Caco-2 (cell line): Measurements from ENCODE around the gene AXDND1. TPM values are rescaled to one million over a fixed set of nuclear protein-coding genes. Genes with fewer than 3 reads are reported as not detected.

Experiments
- BruUV-seq: library from RNA; stranded (reverse); fragments of 400-500 nt; replicated peaks from 2 replicates; lab custom pipeline; 2021; lab: Mats Ljungman, UMichigan
- CTCF ChIA-PET: fragments of 300-600 bp; sonication (Branson Sonifier 250); formaldehyde crosslinking; loops from one replicate; lab custom pipeline; 2022; ENCODE audit warnings: antibody characterized with exemption; lab: Charles Lee
- POLR2A ChIA-PET: fragments of 300-600 bp; sonication (Branson Sonifier 250); formaldehyde crosslinking; loops from one replicate; lab custom pipeline; 2022; ENCODE audit warnings: antibody characterized with exemption; lab: Charles Lee
- DNase-seq, 2 experiments: peaks; one replicate each; pipeline versions ENCODE4 v3.0.0 to v3.0.0-alpha.2; 2020 to 2022
- H3K27me3 ChIP-seq: replicated peaks from 2 replicates; pipeline ENCODE4 v1.6.0; 2011; ENCODE audit warnings: low read length; ENCODE audit not compliant: control insufficient read depth, insufficient read depth
- H3K36me3 ChIP-seq: 2 replicates; pipeline ENCODE4 v1.5.1; 2011; ENCODE audit warnings: low read length; ENCODE audit not compliant: control insufficient read depth, insufficient read depth
- H3K4me1 ChIP-seq: fragments of 250-450 bp; sonication (Bioruptor Pico); 2 replicates; pipeline ENCODE4 v1.5.1; 2020; ENCODE audit warnings: mild to moderate bottlenecking
- H3K4me3 ChIP-seq: 2 replicates; pipeline ENCODE4 v1.5.1; 2011; ENCODE audit warnings: low read depth, mild to moderate bottlenecking, control low read depth, low read length
- H3K9me3 ChIP-seq: fragments of 250-450 bp; sonication (Bioruptor Pico); 2 replicates; pipeline ENCODE4 v1.5.1; 2020; ENCODE audit warnings: mild to moderate bottlenecking, moderate library complexity
- H3K27ac Mint-ChIP-seq: one replicate; pipeline ENCODE4 v1.8.0; 2022; ENCODE audit warnings: mixed read lengths; ENCODE audit not compliant: unreplicated experiment
- H3K27me3 Mint-ChIP-seq: one replicate; pipeline ENCODE4 v1.8.0; 2022; ENCODE audit warnings: mixed read lengths; ENCODE audit not compliant: insufficient read depth, unreplicated experiment
- H3K36me3 Mint-ChIP-seq: one replicate; pipeline ENCODE4 v1.8.0; 2022; ENCODE audit warnings: mild to moderate bottlenecking, mixed read lengths; ENCODE audit not compliant: insufficient read depth, unreplicated experiment
- H3K4me1 Mint-ChIP-seq: one replicate; pipeline ENCODE4 v1.8.0; 2022; ENCODE audit warnings: low read depth, mixed read lengths; ENCODE audit not compliant: unreplicated experiment
- H3K4me3 Mint-ChIP-seq: one replicate; pipeline ENCODE4 v1.8.0; 2022; ENCODE audit warnings: mild to moderate bottlenecking, moderate library complexity, mixed read lengths; ENCODE audit not compliant: unreplicated experiment
- H3K9me3 Mint-ChIP-seq: one replicate; pipeline ENCODE4 v1.8.0; 2022; ENCODE audit warnings: mixed read lengths; ENCODE audit not compliant: unreplicated experiment
- intact Hi-C: fragments of 100-400 bp; cut with micrococcal nuclease; formaldehyde crosslinking; loops from one replicate; pipeline ENCODE4 v1.10.0; 2022; ENCODE audit not compliant: unreplicated experiment
- total RNA-seq: library from RNA; stranded (reverse); gene quantifications from 2 replicates; pipeline ENCODE4 v1.2.3, GENCODE V29; 2022
- TF ChIP-seq, protein P1 (sequence below), 2 experiments: fragments of 200-600 bp in 1 of 2; IDR thresholded peaks; 1 replicate in 1 of 2; 2 replicates in 1 of 2; pipeline versions ENCODE4 v1.5.1 to v1.8.0; 2011 to 2022; ENCODE audit warnings: antibody characterized with exemption in 1 of 2, control low read depth in 1 of 2, inconsistent platforms in 1 of 2, low read depth in 1 of 2, low read length in 1 of 2, mild to moderate bottlenecking in 1 of 2, moderate library complexity in 1 of 2; ENCODE audit not compliant: insufficient read depth in 1 of 2, severe bottlenecking in 1 of 2, unreplicated experiment in 1 of 2

The AXDND1 gene
- total RNA-seq, 1 experiment from 2014 or later: not detected

DNA sequence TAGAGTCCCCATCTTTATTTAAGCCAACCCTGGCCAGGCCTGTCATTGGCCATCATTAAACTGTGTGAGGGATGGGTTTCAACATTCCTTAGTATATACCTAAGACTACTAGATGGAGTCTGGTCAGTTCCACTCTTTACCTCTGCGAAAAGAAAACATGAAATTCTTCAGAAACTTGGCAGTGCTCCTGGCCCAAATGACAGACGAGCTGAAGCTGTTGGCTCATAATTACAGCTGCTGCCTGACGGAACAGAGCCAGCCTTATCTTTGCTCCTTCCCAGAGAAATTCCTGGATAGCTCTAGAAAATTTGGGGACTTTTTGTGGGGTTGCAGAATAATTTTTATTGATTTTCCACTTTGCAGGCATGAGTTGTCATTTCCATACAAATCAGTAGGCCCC lies 179.6 kb downstream of the AXDND1 start:
- intact Hi-C loops: no loop called here
- TF ChIP-seq, protein P1, sequence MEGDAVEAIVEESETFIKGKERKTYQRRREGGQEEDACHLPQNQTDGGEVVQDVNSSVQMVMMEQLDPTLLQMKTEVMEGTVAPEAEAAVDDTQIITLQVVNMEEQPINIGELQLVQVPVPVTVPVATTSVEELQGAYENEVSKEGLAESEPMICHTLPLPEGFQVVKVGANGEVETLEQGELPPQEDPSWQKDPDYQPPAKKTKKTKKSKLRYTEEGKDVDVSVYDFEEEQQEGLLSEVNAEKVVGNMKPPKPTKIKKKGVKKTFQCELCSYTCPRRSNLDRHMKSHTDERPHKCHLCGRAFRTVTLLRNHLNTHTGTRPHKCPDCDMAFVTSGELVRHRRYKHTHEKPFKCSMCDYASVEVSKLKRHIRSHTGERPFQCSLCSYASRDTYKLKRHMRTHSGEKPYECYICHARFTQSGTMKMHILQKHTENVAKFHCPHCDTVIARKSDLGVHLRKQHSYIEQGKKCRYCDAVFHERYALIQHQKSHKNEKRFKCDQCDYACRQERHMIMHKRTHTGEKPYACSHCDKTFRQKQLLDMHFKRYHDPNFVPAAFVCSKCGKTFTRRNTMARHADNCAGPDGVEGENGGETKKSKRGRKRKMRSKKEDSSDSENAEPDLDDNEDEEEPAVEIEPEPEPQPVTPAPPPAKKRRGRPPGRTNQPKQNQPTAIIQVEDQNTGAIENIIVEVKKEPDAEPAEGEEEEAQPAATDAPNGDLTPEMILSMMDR (IDR thresholded peaks at IDR 0.05; ENCODE audit: insufficient read depth in 1 of 2, low read depth in 1 of 2, low read length in 1 of 2, severe bottlenecking in 1 of 2, unreplicated experiment in 1 of 2): no peak

DNA sequence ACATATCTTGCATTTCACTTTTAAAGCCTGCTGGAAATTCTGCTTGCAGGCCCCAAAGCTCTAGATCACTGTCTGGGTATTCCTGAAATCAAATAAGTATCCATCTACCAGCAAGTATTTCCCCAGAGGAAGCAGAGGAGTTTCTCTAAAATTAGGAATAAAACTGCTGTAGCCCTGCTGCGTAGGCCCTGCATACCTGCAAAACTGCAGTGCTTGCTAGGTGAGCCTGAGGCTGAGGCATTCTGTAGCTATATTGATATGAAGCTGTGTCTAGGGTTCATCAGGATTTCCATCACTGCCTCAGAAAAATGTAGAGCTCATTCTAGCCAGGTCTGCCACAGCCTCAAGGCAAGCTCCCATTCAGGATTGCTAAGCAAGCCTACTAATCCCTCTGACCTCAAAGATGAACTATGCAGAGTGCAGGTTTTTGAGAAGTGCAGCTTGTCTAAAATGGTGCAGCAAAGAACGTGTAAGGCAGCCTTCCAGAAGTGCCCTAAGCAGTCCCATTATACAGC lies 181.3 kb downstream of the AXDND1 start:
- no peak overlapping the region for H3K27ac Mint-ChIP-seq
- no peak overlapping the region for H3K4me3 Mint-ChIP-seq
- peaks cover 4% of the 10 kb centered on the region for H3K27me3 Mint-ChIP-seq

More for the DNA sequence above, 179.6 kb downstream of the AXDND1 start:
- no peak overlapping the region for H3K4me3 ChIP-seq
- H3K27ac Mint-ChIP-seq: no peak overlapping the region
- POLR2A ChIA-PET: no interaction called here
- no peaks in the 10 kb centered on the region for H3K27me3 ChIP-seq
- no peaks in the 10 kb centered on the region for H3K9me3 Mint-ChIP-seq
- H3K4me1 Mint-ChIP-seq: no peaks in the 10 kb centered on the region
- no peak overlapping the region for H3K4me3 Mint-ChIP-seq
- CTCF ChIA-PET: no interaction called here
- no TSS peak for BruUV-seq
- H3K36me3 Mint-ChIP-seq: no peaks in the 10 kb centered on the region
- no peaks in the 10 kb centered on the region for H3K36me3 ChIP-seq
- H3K4me1 ChIP-seq: peaks cover 7% of the 10 kb centered on the region; the same call in 1 of the 2 replicates
- no peak for DNase-seq
- peaks cover 5% of the 10 kb centered on the region for H3K27me3 Mint-ChIP-seq
- H3K9me3 ChIP-seq: no peaks in the 10 kb centered on the region

DNA sequence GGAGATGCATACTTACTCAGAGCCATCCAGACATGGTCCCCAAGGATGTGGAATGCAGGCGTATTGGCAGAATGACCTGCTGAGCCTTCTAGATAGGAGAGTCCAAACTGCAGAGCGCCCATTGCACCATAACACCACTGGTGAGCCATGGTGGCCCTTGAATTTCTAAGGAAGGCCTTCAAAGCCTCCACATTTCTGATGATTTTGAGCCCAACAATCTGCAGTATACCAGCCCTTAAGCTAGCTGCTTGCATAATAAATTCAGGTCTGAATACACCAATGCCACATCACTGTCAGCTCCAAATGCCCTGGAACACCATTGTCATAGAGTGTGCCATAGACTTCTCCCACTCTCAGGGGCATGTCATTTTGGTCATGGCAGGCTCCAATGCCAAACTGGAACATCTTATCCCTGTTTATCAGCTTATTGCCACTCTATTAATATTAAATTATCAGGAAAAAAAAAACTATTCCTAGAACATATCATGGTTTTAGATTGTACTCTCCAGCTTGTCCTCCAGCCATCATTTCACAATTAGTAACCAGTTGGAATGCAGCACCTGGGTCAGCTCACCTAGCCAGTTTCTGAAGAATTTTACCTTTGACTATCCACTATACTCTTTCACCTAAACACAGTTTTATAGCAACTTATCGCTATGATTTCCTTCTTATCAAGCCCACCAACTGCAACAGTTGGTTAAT lies 183.0 kb downstream of the AXDND1 start:
- intact Hi-C loops: no loop called here
- Histone ChIP-seq H3K27me3 (no peaks in the 10 kb centered on the region), H3K9me3 (no peaks in the 10 kb centered on the region), H3K36me3 (no peaks in the 10 kb centered on the region), H3K4me3 (no peak overlapping the region), H3K4me1 (peaks cover 7% of the 10 kb centered on the region; the same call in 1 of the 2 replicates)
- H3K27ac Mint-ChIP-seq: no peak overlapping the region
- no peaks in the 10 kb centered on the region for H3K4me1 Mint-ChIP-seq
- BruUV-seq: no TSS peak
- TF ChIP-seq, protein P1 (IDR thresholded peaks at IDR 0.05; ENCODE audit: insufficient read depth in 1 of 2, low read depth in 1 of 2, low read length in 1 of 2, severe bottlenecking in 1 of 2, unreplicated experiment in 1 of 2): no peak
- no peak overlapping the region for H3K4me3 Mint-ChIP-seq
- ChIA-PET POLR2A (no interaction called here), CTCF (no interaction called here)
- no peaks in the 10 kb centered on the region for H3K27me3 Mint-ChIP-seq
- no peak for DNase-seq
- H3K9me3 Mint-ChIP-seq: no peaks in the 10 kb centered on the region
- no peaks in the 10 kb centered on the region for H3K36me3 Mint-ChIP-seq

More for the DNA sequence above, 181.3 kb downstream of the AXDND1 start:
- H3K9me3 Mint-ChIP-seq: no peaks in the 10 kb centered on the region
- TF ChIP-seq, protein P1 (IDR thresholded peaks at IDR 0.05; ENCODE audit: insufficient read depth in 1 of 2, low read depth in 1 of 2, low read length in 1 of 2, severe bottlenecking in 1 of 2, unreplicated experiment in 1 of 2): no peak
- no peaks in the 10 kb centered on the region for H3K9me3 ChIP-seq
- POLR2A ChIA-PET: no interaction called here
- peaks cover 7% of the 10 kb centered on the region; the same call in 1 of the 2 replicates for H3K4me1 ChIP-seq
- H3K4me3 ChIP-seq: no peak overlapping the region
- intact Hi-C loops: no loop called here
- DNase-seq: no peak
- CTCF ChIA-PET: no interaction called here
- no peaks in the 10 kb centered on the region for H3K36me3 Mint-ChIP-seq
- BruUV-seq: no TSS peak
- no peaks in the 10 kb centered on the region for H3K36me3 ChIP-seq
- H3K27me3 ChIP-seq: no peaks in the 10 kb centered on the region
- no peaks in the 10 kb centered on the region for H3K4me1 Mint-ChIP-seq
